Neural cell (in vitro differentiated cells): ENCODE results near the gene CNTFR.

ENCODE experiments used
- CTCF ChIP-seq: fragments of 450-650 bp; IDR thresholded peaks from 2 replicates; pipeline ENCODE4 v1.5.1; 2014; ENCODE audit warnings: antibody characterized with exemption, mild to moderate bottlenecking, moderate library complexity; ENCODE audit not compliant: poor library complexity, severe bottlenecking
- EP300 ChIP-seq: fragments of 450-650 bp; conservative IDR thresholded peaks from 2 replicates; pipeline ENCODE4 v1.6.1; 2014; ENCODE audit warnings: antibody characterized with exemption, mild to moderate bottlenecking, moderate library complexity; ENCODE audit not compliant: poor library complexity, severe bottlenecking
- EZH2 ChIP-seq: fragments of 200-600, 300-800 bp; shearing (Covaris generic), sonication (generic); IDR thresholded peaks from 2 replicates; pipeline ENCODE4 v1.6.1; 2014; ENCODE audit warnings: antibody characterized with exemption, low read length, borderline replicate concordance, mild to moderate bottlenecking; ENCODE audit not compliant: insufficient read depth, poor library complexity, severe bottlenecking
- MXI1 ChIP-seq: fragments of 450-650 bp; conservative IDR thresholded peaks from 2 replicates; pipeline ENCODE4 v1.6.1; 2014; ENCODE audit warnings: antibody characterized with exemption, mild to moderate bottlenecking; ENCODE audit not compliant: poor library complexity, severe bottlenecking
- POLR2AphosphoS5 ChIP-seq: IDR thresholded peaks from 2 replicates; pipeline ENCODE4 v1.6.1; 2012
- REST ChIP-seq: IDR thresholded peaks from 2 replicates; pipeline ENCODE4 v1.6.1; 2012; ENCODE audit warnings: borderline replicate concordance
- SMC3 ChIP-seq: fragments of 450-650 bp; conservative IDR thresholded peaks from 2 replicates; pipeline ENCODE4 v1.6.1; 2014; ENCODE audit warnings: antibody characterized with exemption, mild to moderate bottlenecking, moderate library complexity; ENCODE audit not compliant: poor library complexity
- TAF1 ChIP-seq: IDR thresholded peaks from 2 replicates; pipeline ENCODE4 v1.6.1; 2012; ENCODE audit warnings: low read depth

GRCh38 chr9:34502891-34503290 lies 86.6 kb downstream of the CNTFR start:
- TF ChIP-seq TAF1 = no peak
- peak; percentile 24 for TF ChIP-seq POLR2AphosphoS5
- no peak for TF ChIP-seq EZH2
- peak; percentile 28 for TF ChIP-seq CTCF
- no peak for TF ChIP-seq MXI1
- peak; percentile 16 for TF ChIP-seq EP300
- no peak for TF ChIP-seq SMC3
- no peak for TF ChIP-seq REST
